ENCODE results near the gene CRYL1.
A peak's percentile ranks its signal among the peaks of the same experiment; 100 is the strongest.

CRYL1 gene, protein sequence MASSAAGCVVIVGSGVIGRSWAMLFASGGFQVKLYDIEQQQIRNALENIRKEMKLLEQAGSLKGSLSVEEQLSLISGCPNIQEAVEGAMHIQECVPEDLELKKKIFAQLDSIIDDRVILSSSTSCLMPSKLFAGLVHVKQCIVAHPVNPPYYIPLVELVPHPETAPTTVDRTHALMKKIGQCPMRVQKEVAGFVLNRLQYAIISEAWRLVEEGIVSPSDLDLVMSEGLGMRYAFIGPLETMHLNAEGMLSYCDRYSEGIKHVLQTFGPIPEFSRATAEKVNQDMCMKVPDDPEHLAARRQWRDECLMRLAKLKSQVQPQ

GRCh38 chr13:20525601-20526544 lies at the start of gene CRYL1:
Gene CRYL1, minus strand, starts transcription at chr13:20525857. Its CDS starts 63 bp downstream, at chr13:20525794.
- DNase-seq (ENCODE audit: low spot score): no peak

GRCh38 chr13:20573636-20574035 lies 48.0 kb upstream of the CRYL1 start:
- DNase-seq (ENCODE audit: low spot score): no peak

DNA sequence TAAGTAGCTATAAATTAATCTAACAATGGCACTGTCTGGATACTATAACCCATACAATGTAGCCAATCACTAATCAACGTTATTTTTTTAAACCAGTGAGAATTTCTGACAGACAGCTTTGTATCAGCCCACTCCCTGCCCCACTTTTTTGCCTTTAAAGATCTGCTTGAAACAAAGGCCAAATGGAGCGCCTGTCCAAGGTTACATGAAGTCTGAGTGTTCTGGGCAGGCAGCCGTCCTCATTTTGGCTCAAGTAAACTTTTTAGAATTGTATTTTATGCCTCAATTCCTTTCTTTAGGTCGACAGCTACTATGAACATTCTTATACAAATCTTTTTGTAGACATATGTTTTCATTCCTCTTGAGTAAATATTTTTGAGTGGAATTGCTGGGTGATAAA lies 47.5 kb upstream of the CRYL1 start:
- no peak for DNase-seq (ENCODE audit: low spot score)

GRCh38 chr13:20571676-20572075 lies 46.0 kb upstream of the CRYL1 start:
- DNase-seq (ENCODE audit: low spot score): no peak

- DNase-seq (ENCODE audit: low spot score): no peak
Observed at GRCh38 chr13:20570517-20570916, 44.9 kb upstream of the CRYL1 start.

GRCh38 chr13:20567881-20568528 lies 42.3 kb upstream of the CRYL1 start:
- no peak for DNase-seq (ENCODE audit: low spot score)

DNA sequence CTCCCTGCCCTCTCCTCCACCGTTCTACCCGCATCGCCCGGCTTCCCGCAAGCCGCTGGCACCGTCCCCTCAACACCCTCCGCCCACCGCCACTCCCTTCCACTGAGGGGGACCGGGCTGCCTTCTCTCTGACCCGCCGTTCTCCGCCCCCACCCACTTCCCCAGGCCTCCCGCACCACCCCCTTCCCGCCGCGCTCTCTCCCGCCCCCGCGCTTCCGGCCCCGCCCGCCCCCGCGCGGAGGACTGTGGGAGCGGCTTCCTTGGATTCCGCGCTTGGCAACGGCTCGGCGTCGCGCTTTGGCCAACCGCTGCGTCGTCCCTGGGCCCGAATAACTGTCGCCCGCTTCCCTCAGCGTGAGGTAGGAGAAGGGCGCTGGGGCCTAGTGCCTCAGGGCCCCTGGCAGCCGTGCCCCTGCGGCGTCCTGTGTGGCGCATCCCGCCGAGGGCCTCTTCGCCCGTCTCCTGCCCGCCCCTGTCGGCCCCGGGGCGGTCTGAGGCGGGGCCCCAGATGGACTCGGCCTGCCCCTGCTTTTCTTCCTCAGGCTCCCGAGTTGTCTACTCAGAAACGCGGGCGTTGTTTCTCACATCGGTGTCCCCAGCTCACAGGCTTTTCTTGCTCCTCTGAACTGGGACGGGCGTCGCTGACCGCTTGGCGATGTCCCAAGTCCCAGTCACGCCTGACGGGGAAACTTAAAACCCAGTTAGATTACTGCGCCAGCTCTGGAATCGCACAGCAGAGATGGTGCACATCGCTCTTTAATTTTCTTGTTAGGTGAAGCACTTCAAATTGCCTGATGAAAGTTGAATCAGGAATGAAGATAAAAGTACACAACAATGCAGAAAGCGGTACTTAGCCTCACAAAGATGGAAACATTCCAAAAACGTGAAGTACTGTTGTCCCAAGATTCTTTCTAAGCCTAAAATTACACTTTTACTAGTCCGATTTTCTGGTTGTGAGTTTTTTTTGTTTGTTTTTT lies 41.5 kb upstream of the CRYL1 start, which contains the start of gene IFT88:
Gene IFT88, plus strand, starts transcription at position 260 of the 977 bp plus-strand sequence. CDS start 7,229 bp downstream, outside the sequence.
- peak; percentile 71 for DNase-seq (ENCODE audit: low spot score)

GRCh38 chr13:20566468-20566897 lies 40.8 kb upstream of the CRYL1 start:
- peak; percentile 21 for DNase-seq (ENCODE audit: low spot score)

DNA sequence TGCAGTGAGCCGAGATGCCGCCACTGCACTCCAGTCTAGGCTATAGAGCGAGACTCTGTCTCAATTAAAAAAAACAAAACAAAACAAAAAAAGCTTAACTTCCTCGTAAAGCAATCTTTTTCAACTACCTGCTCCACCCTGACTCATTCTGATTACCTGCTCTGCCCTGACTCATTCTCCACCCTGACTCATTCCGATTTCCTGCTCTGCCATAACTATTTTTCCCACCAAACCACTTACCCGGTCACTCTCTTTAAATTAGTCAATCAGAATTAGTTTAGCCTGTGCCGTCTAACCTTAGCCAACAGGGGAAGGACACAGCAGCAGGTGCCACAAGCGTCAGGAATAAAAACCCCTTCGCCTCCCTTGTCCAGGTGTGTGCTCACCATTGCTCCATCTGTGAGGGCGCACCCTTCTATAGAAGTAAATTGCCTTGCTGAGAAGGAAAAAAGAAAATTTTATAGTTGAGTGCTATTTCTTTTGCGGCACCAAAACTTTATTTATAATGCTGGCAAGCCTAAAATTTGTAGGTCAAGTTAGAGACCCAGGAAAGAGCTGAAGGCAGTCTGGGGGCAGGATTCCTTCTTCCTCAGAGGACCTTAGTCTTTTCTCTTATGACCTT lies 39.6 kb upstream of the CRYL1 start:
- no peak for DNase-seq (ENCODE audit: low spot score)

DNA sequence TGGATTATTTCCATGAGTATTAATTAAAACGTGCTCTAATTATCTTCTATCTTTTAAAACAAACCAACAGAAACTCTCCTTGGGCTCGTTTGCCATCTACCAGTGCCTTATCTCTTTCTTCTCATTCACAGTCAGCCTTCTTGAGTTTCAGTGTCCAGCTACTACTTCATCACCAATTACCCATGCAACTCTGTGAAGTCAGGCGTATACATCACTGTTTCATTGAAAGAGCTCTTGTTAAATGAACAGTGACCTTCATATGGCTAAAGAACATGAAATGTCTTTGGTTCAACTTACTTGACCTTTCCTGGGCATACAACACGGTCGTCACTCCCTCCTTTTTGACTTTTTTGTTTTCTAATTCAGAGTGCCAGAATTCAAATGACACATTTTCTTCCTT lies 36.1 kb upstream of the CRYL1 start:
- no peak for DNase-seq (ENCODE audit: low spot score)

DNA sequence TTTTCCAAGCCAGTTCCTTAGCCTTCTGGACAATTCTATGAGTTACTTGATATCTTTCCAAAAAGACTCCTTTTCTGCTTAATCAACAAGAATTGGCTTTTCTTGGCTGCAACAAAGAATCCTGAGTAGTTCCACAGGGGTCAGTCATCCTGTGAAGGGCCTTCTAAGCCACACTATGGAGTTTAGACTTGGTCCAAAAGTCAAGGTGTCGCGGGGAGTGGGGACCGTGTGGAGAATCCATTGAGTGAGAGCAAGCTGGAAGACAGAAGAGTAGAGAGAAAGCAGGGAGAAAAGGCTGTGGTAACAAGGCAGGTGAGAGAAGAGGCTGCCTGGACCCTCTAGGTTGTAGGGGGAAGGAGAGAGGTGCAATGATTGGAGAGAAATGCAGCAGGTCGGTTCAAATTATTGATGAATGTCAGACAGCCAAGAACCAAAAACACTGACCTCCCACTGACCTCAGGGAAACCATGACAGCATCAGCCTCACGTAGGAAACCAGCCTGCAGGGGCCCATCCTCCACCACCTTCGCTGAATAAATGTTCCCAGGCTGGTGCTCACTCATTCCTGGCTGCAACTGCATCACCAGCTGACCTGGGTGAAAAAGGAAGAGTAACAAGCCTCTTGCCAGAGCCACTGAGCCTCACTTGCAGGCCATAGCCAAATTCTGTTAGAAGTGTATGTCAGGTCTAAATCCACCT lies 34.2 kb upstream of the CRYL1 start:
- no peak for DNase-seq (ENCODE audit: low spot score)

GRCh38 chr13:20558982-20559381 lies 33.3 kb upstream of the CRYL1 start:
- DNase-seq (ENCODE audit: low spot score): no peak

GRCh38 chr13:20553311-20553710 lies 27.7 kb upstream of the CRYL1 start:
- DNase-seq (ENCODE audit: low spot score): peak; percentile 94

DNA sequence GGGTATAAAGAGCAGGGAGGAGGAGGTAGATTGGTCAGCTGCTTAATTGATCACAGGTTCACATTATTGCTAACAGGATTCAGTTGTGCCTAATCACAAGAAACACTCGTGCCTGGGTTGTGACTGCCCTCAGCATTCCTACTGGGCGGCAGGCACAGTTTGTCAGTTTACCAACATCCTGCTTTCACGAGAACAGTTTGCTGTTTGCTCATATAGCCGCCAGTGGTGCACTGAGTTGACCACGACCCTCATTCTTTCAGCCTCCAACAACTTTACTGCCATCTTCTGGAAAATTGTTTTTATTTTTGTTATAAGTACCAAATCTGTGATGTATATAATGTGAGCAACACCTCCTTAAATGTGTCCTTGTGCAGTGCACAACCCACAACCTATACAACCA lies 25.1 kb upstream of the CRYL1 start:
- DNase-seq (ENCODE audit: low spot score): no peak

- no peak for DNase-seq (ENCODE audit: low spot score)
Observed at GRCh38 chr13:20547479-20547908, 21.8 kb upstream of the CRYL1 start.

DNA sequence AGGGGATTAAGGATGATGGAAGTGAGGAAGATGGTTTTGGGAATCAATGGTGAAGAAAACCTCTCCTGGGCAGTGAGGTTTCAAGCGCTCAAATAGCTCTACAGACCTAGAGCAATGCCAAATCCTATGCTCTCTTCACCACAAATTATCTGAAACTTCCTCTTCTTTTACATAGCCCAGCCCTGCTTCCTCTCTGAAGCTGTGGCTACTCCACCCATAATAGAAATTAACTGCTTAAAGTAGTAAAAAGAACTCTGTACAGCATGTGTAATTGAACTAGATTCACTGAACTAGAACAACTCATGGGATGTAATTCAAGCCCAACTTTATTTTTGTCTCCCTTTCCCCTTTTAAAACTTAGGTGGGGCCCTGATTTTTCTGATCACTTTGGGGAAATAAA lies 20.9 kb upstream of the CRYL1 start:
- DNase-seq (ENCODE audit: low spot score): no peak

GRCh38 chr13:20544201-20544923 lies 18.7 kb upstream of the CRYL1 start:
- no peak for DNase-seq (ENCODE audit: low spot score)

DNA sequence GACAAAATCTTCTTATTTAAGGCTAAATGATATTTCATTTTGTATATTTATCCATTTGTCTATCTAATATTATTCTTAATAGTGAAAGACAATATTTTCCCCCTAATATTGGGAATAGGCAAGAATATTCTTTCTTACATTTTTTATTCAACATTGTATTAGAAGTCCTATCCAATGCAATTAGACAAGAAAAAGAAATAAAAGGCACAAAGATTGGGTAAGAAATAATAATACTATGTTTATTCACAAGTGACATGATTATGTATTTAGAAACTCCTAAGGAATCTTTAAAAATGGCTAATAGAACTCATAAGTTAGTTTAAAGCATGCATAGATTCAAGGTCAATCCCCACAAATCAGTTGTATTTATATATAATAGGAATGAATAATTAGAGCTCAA lies 11.3 kb upstream of the CRYL1 start:
- no peak for DNase-seq (ENCODE audit: low spot score)

GRCh38 chr13:20534038-20534608 lies 8.5 kb upstream of the CRYL1 start:
- DNase-seq (ENCODE audit: low spot score): no peak

All from COLO829 (cell line).